IMR-90 (cell line): ENCODE results near the gene MAGEB17. TPM values are rescaled to one million over a fixed set of nuclear protein-coding genes. Genes with fewer than 3 reads are reported as not detected.

Source experiments
- ATAC-seq: fragments of 200-7000 bp; cut with Tn5 transposase; 2 replicates; pipeline ENCODE4 v1.9.1; 2020; ENCODE audit warnings: low read depth, mild to moderate bottlenecking, moderate library complexity
- BruUV-seq: library from RNA; stranded (reverse); fragments of 400-500 nt; replicated peaks from 2 replicates; lab custom pipeline; 2021; lab: Mats Ljungman, UMichigan
- CTCF ChIA-PET: fragments of 300-600 bp; formaldehyde crosslinking; extraction: SDS; loops from one replicate; lab custom pipeline; 2021; ENCODE audit warnings: antibody characterized with exemption; lab: Yijun Ruan, JAX
- POLR2A ChIA-PET: fragments of 300-600 bp; sonication (Branson Sonifier 250); formaldehyde crosslinking; loops from one replicate; lab custom pipeline; 2022; ENCODE audit warnings: antibody characterized with exemption; ENCODE audit not compliant: unreplicated experiment; lab: Charles Lee
- DNase-seq: peaks from one replicate; pipeline ENCODE4 v3.0.0; 2013
- H2AFZ ChIP-seq: replicated peaks from 2 replicates; pipeline ENCODE3; 2013; ENCODE audit warnings: low read length, mild to moderate bottlenecking; ENCODE audit not compliant: poor library complexity
- H2AK5ac ChIP-seq: 2 replicates; pipeline ENCODE4 v1.6.1; 2013; ENCODE audit warnings: low read depth, low read length, inconsistent platforms
- H2AK9ac ChIP-seq: replicated peaks from 2 replicates; pipeline ENCODE3; 2013; ENCODE audit warnings: mild to moderate bottlenecking, low read depth, low read length, moderate library complexity; ENCODE audit not compliant: poor library complexity
- H2BK120ac ChIP-seq: 2 replicates; pipeline ENCODE4 v1.6.1; 2013; ENCODE audit warnings: low read depth, low read length, inconsistent platforms
- H2BK15ac ChIP-seq: 3 replicates; pipeline ENCODE4 v1.6.1; 2013; ENCODE audit warnings: low read depth, low read length, inconsistent platforms
- H2BK20ac ChIP-seq: 2 replicates; pipeline ENCODE4 v1.6.1; 2013; ENCODE audit warnings: low read depth, mild to moderate bottlenecking, inconsistent platforms, low read length, moderate library complexity
- H2BK5ac ChIP-seq: 2 replicates; pipeline ENCODE4 v1.6.1; 2013; ENCODE audit warnings: mild to moderate bottlenecking, low read depth, low read length, inconsistent platforms; ENCODE audit not compliant: poor library complexity, severe bottlenecking
- H3K14ac ChIP-seq: replicated peaks from 2 replicates; pipeline ENCODE4 v1.6.1; 2013; ENCODE audit warnings: low read depth, low read length, inconsistent platforms
- H3K18ac ChIP-seq: 2 replicates; pipeline ENCODE4 v1.6.1; 2013; ENCODE audit warnings: low read depth, low read length, control low read depth
- H3K23ac ChIP-seq: 2 replicates; pipeline ENCODE4 v1.6.1; 2013; ENCODE audit warnings: low read depth, low read length, inconsistent platforms
- H3K27ac ChIP-seq: 2 replicates; pipeline ENCODE4 v1.5.1; 2013; ENCODE audit warnings: mild to moderate bottlenecking, control low read depth, low read length; ENCODE audit not compliant: insufficient read depth
- H3K27me3 ChIP-seq: 2 replicates; pipeline ENCODE4 v1.6.1; 2013; ENCODE audit warnings: low read length; ENCODE audit not compliant: control insufficient read depth, insufficient read depth
- H3K36me3 ChIP-seq: 2 replicates; pipeline ENCODE4 v1.6.1; 2013; ENCODE audit warnings: low read length, mixed read lengths; ENCODE audit not compliant: control insufficient read depth, insufficient read depth
- H3K4ac ChIP-seq: 2 replicates; pipeline ENCODE4 v1.6.1; 2013; ENCODE audit warnings: low read depth, low read length, inconsistent platforms
- H3K4me1 ChIP-seq: 2 replicates; pipeline ENCODE4 v1.6.1; 2013; ENCODE audit warnings: low read length, mixed read lengths; ENCODE audit not compliant: control insufficient read depth, insufficient read depth
- H3K4me2 ChIP-seq: 2 replicates; pipeline ENCODE4 v1.6.1; 2013; ENCODE audit warnings: low read depth, mild to moderate bottlenecking, control low read depth, low read length, moderate library complexity
- H3K4me3 ChIP-seq: 2 replicates; pipeline ENCODE4 v1.5.1; 2013; ENCODE audit warnings: low read depth, mild to moderate bottlenecking, control low read depth, low read length, moderate library complexity; ENCODE audit not compliant: insufficient read depth
- H3K56ac ChIP-seq: 2 replicates; pipeline ENCODE4 v1.6.1; 2013; ENCODE audit warnings: low read length, inconsistent platforms; ENCODE audit not compliant: insufficient read depth; ENCODE audit errors: extremely low read depth
- H3K79me1 ChIP-seq, 2 experiments: 2 replicates each; pipeline ENCODE4 v1.6.1; 2013; ENCODE audit warnings: low read length in 2 of 2, inconsistent platforms in 1 of 2, low read depth in 1 of 2
- H3K9ac ChIP-seq: 2 replicates; pipeline ENCODE4 v1.6.1; 2013; ENCODE audit warnings: low read depth, low read length, control low read depth
- H3K9me1 ChIP-seq: 2 replicates; pipeline ENCODE4 v1.6.1; 2013; ENCODE audit warnings: low read length, inconsistent platforms; ENCODE audit not compliant: insufficient read depth
- H3K9me3 ChIP-seq: 2 replicates; pipeline ENCODE4 v1.6.1; 2013; ENCODE audit warnings: low read length; ENCODE audit not compliant: control insufficient read depth, insufficient read depth
- H4K20me1 ChIP-seq: 2 replicates; pipeline ENCODE4 v1.6.1; 2013; ENCODE audit warnings: low read length, inconsistent platforms; ENCODE audit not compliant: insufficient read depth
- H4K5ac ChIP-seq: 2 replicates; pipeline ENCODE4 v1.6.1; 2013; ENCODE audit warnings: mild to moderate bottlenecking, low read depth, low read length, control low read depth
- H4K8ac ChIP-seq, 2 experiments: 2 replicates each; pipeline ENCODE4 v1.6.1; 2013; ENCODE audit warnings: low read depth in 2 of 2, low read length in 2 of 2, control low read depth in 1 of 2, inconsistent platforms in 1 of 2
- H4K91ac ChIP-seq: 2 replicates; pipeline ENCODE4 v1.6.1; 2013; ENCODE audit warnings: low read depth, low read length, inconsistent platforms; ENCODE audit not compliant: insufficient read depth
- BHLHE40 ChIP-seq: fragments of 150-350 bp; IDR thresholded peaks from 2 replicates; pipeline ENCODE4 v1.6.1; 2016; ENCODE audit warnings: mild to moderate bottlenecking, low read depth, low read length
- CEBPB ChIP-seq: IDR thresholded peaks from 2 replicates; pipeline ENCODE4 v1.6.1; 2012; ENCODE audit warnings: low read depth, low read length, improper control_type of control experiment
- CHD1 ChIP-seq: IDR thresholded peaks from 2 replicates; pipeline ENCODE4 v1.6.1; 2012; ENCODE audit warnings: low read depth, low read length, improper control_type of control experiment
- CTCF ChIP-seq: conservative IDR thresholded peaks from 2 replicates; pipeline ENCODE4 v1.5.1; 2012; ENCODE audit warnings: mild to moderate bottlenecking, low read depth, low read length, improper control_type of control experiment
- NFE2L2 ChIP-seq: fragments of 150-350 bp; IDR thresholded peaks from 2 replicates; pipeline ENCODE4 v1.6.1; 2016; ENCODE audit warnings: low read depth, mild to moderate bottlenecking, low read length
- POLR2A ChIP-seq: IDR thresholded peaks from 2 replicates; pipeline ENCODE4 v1.6.1; 2012; ENCODE audit warnings: mild to moderate bottlenecking, low read depth, low read length
- RAD21 ChIP-seq: IDR thresholded peaks from 2 replicates; pipeline ENCODE4 v1.6.1; 2012; ENCODE audit warnings: low read length, improper control_type of control experiment
- RCOR1 ChIP-seq: IDR thresholded peaks from 2 replicates; pipeline ENCODE4 v1.6.1; 2012; ENCODE audit warnings: mild to moderate bottlenecking, low read length, improper control_type of control experiment; ENCODE audit not compliant: insufficient replicate concordance
- RFX5 ChIP-seq: IDR thresholded peaks from 2 replicates; pipeline ENCODE4 v1.8.0; 2012; ENCODE audit warnings: low read depth, mild to moderate bottlenecking, low read length, moderate library complexity
- SMC3 ChIP-seq: fragments of 150-350 bp; IDR thresholded peaks from 2 replicates; pipeline ENCODE4 v1.6.1; 2016; ENCODE audit warnings: low read depth, mild to moderate bottlenecking, antibody characterized with exemption, low read length, moderate library complexity
- WGBS, 2 experiments: methylation state at CpG; one replicate each; pipeline versions ENCODE4 v1.1.5 to v1.1.7; 2013; ENCODE audit warnings: missing lambda C conversion rate in 2 of 2; ENCODE audit not compliant: insufficient read length in 1 of 2; ENCODE audit errors: extremely low coverage in 2 of 2; 5-methylcytosine and 5-hydroxymethylcytosine counted together
- dilution Hi-C: fragments of 300-500 bp; cut with HindIII; formaldehyde crosslinking; loops from one replicate; pipeline ENCODE4 v1.14.3; 2018; ENCODE audit warnings: low sequenced_read_pairs; ENCODE audit not compliant: unreplicated experiment
- in situ Hi-C: fragments of 300-500 bp; cut with MboI; formaldehyde crosslinking; loops from 3 replicates; pipeline ENCODE4 v1.14.3; 2019; ENCODE audit warnings: low sequenced_read_pairs, inconsistent platforms, mixed read lengths
- intact Hi-C: fragments of 100-400 bp; cut with micrococcal nuclease; formaldehyde crosslinking; loops from 2 replicates; pipeline ENCODE4 v1.10.0; 2022
- polyA plus RNA-seq, 3 experiments: library from polyadenylated mRNA; depleted of rRNA; stranded (reverse); fragments of >200 nt; gene quantifications; 2 replicates each; pipeline ENCODE4 v1.2.3, GENCODE V29; 2012; ENCODE audit warnings: low replicate concordance in 1 of 3
- total RNA-seq: library from RNA; depleted of rRNA; stranded (reverse); fragments of >200 nt; gene quantifications from 2 replicates; pipeline ENCODE4 v1.2.3, GENCODE V29; 2012

The MAGEB17 gene
- total and polyA plus RNA-seq, 2 of the 4 experiments (the other 2 are of a cell fraction), result under 0.01 to 0.34 TPM

GRCh38 chrX:16123222-16123786, 44.0 kb upstream of the MAGEB17 start, which contains the start of gene GRPR:
Gene GRPR, plus strand, starts transcription at chrX:16123565. Its CDS starts 389 bp downstream, at chrX:16123954.
- Histone ChIP-seq H3K4me1 (peaks cover 2% of the 10 kb centered on the region; the same call in 1 of the 2 replicates), H2BK15ac (no peak within 1 kb of the TSS), H3K9me3 (peaks cover 3% of the 10 kb centered on the region; the same call in 1 of the 2 replicates), H3K56ac (no peak within 1 kb of the TSS), H3K27ac (no peak within 1 kb of the TSS), H3K14ac (0 out of 2 replicates have a peak within 1 kb of the TSS, but pooled peaks have one; percentile 58), H4K5ac (no peak within 1 kb of the TSS), H3K18ac (no peak within 1 kb of the TSS), H2BK5ac (peak within 1 kb of the TSS; percentile 1), H2AFZ (peak within 1 kb of the TSS; percentile 61), H3K4me2 (no peak within 1 kb of the TSS), H3K4me3 (no peak within 1 kb of the TSS; the same call in 1 of the 2 replicates), H2AK9ac (no peak within 1 kb of the TSS), H3K23ac (no peak within 1 kb of the TSS), H4K8ac (peak within 1 kb of the TSS in 1 of 2 experiments; percentile 37; a peak in 1 of 4 replicates), H3K9me1 (no peaks in the 10 kb centered on the region), H3K4ac (peak within 1 kb of the TSS; percentile 76), H2BK120ac (peak within 1 kb of the TSS; percentile 59), H2AK5ac (peak within 1 kb of the TSS; percentile 39), H3K27me3 (no peaks in the 10 kb centered on the region; the same call in 1 of the 2 replicates), H2BK20ac (peak within 1 kb of the TSS; percentile 65), H3K36me3 (no peaks in the 10 kb centered on the region), H3K79me1 (peaks cover 0 to 17% of the 10 kb centered on the region in 2 experiments; a peak in 2 of 4 replicates), H3K9ac (no peak within 1 kb of the TSS), H4K91ac (peak within 1 kb of the TSS; percentile 37; the same call in 1 of the 2 replicates), H4K20me1 (no peaks in the 10 kb centered on the region)
- intact Hi-C loops (loop anchor here (1.0 to 10.0 kb wide), 8 partner anchors 89 to 572 kb away; no protein-coding TSS in a partner anchor), in situ Hi-C loops (loop anchor here (10.0 kb wide), 2 partner anchors 311 to 541 kb away; no protein-coding TSS in a partner anchor), dilution Hi-C loops (no loop called here)
- WGBS, 2 experiments, result no CpG with 5 or more reads among the region's 6 CpGs
- DNase-seq (peak; percentile 92), ATAC-seq (peak; percentile 100)
- ChIA-PET POLR2A (no interaction called here), CTCF (interaction anchor here (0.6 to 2.2 kb wide), 11 partner anchors 10 to 1462 kb away, joined by 3 to 10 read pairs (median 3); no protein-coding TSS in a partner anchor)
- BruUV-seq, result no TSS peak
- TF ChIP-seq CEBPB, result no peak
- peak; percentile 83 for TF ChIP-seq RAD21
- peak; percentile 82 for TF ChIP-seq SMC3
- TF ChIP-seq BHLHE40, result no peak
- peak; percentile 80 for TF ChIP-seq CTCF
- TF ChIP-seq RCOR1, result no peak
- TF ChIP-seq RFX5, result no peak
- no peak for TF ChIP-seq POLR2A
- TF ChIP-seq NFE2L2, result no peak
- TF ChIP-seq CHD1, result no peak
